8988T (cell line): ENCODE results near the gene TPMT.

Experiments
- DNase-seq: peaks from one replicate; pipeline ENCODE4 v3.0.0; 2011

TPMT gene

DNA sequence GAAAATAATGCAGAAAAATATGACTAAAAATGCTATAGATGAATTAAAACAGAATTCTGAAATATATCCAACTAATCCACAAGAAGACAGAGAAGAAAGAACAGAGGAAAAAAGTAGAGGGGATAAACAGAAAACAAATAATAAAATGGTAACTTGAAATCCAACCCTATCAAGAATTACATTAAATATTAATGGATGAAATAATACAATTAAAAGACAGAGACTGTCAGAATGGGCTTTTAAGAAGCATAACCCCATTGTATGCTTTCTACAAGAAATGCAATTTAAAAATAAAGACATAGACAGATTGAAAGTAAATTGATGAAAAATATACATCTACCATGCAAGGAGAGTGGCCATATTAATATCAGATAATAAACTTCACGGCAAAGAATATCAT lies 47.8 kb downstream of the TPMT start:
- DNase-seq: no peak

DNA sequence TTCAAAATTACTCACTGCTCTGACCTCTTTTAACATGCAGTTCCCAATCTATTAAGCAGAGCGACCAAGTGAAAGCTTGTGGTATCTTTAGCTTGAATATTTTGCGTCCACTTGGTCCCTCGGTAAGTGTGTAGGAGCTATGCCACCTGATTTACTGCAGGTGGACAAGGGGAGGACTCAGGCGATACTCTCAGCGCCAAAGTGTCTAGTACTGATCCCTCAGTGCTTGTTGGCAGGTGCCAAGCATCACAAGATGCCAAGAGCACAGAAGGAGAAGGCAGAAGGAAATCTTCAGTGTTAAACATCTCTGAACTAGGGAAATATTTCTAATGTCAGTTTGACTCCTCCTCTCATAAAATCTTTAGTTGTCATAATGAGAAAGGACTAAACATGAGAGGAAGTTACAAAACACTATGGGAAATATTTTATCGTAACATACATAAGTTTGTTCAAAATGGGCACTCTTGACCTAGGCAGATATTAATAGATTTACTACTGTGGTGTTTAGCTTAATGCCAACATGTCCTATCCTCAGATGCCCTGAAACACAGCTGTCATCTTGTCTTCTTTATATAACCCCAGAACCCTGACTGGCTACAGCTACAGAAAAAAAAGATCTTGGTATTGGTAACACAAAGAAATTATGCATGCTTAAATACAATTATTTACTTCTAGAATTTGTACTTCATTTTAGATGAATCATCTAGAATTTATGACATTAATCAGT lies 51.9 kb downstream of the TPMT start:
- DNase-seq: no peak

DNA sequence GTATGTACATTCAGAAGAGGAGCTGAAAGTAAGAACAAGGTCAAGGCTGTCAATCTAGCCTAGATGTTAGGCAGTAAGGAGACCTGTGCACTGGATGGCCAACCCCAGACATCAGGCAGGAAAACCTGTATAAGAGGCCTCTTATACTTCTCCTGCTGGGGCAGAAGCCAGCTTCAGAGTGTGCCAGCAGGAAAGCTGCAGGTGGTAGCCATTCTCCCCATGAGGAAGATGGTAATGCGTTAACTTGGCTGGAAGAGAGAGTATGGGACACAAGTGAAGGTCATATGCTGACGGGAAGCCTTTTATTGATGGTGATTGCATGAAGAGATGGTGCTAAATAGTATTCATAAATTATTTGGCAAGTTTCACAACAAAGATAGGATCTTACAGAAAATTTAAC lies 53.0 kb downstream of the TPMT start:
- DNase-seq: no peak

DNA sequence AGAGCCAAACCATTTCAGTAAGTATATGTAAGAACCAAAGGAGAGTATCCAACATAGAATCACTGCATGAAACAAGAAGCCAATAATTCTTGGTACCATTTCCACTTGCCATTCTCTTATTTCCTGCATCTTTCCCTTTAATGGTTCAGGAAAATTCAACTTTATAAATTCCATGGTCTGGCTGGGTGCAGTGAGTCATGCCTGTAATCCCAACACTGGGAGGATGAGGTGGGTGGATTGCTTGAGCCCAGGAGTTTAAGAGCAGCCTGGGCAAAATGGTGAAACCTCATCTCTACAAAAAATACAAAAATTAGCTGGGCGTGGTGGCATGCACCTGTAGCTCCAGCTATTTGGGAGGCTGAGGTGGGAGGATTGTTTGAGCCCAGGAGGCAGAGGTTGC lies 53.6 kb downstream of the TPMT start:
- DNase-seq: no peak

DNA sequence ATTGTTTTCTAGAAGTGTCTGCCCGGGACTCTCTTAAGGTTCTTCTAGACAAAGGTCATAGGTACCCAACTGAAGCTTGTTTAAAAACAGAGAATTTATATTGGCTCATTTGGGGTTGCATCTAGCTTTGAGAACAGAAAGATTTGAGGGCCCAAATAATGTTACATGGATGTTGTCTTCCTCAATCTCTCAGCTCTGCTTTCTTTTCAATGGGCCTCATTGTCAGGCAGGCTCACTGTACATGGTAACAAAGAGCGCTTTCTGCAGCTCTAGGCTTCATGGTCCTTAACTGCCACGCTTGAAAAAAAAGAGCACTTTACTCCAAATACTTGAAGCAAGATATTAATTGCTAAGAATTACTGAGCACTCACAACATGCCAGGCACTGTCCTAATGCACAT lies 54.6 kb downstream of the TPMT start:
- DNase-seq: no peak

DNA sequence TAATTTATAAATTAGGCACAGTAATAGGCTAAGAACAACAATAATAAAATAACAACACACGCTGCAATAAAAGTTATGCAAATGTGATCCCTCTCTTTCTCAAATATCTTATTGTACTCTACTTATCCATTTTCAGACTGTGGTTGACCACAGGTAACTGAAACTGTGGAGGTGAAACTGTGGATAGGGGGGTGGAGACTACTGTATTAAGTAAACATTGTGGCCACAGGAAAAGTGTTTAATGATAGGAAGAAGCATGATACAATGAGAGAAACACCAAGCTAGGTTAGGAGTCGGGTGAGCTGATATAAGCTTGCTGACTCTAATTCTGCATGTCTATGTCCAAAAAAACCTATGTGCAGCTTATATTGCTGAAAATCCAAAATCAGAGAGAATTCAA lies 55.4 kb downstream of the TPMT start:
- DNase-seq: no peak

DNA sequence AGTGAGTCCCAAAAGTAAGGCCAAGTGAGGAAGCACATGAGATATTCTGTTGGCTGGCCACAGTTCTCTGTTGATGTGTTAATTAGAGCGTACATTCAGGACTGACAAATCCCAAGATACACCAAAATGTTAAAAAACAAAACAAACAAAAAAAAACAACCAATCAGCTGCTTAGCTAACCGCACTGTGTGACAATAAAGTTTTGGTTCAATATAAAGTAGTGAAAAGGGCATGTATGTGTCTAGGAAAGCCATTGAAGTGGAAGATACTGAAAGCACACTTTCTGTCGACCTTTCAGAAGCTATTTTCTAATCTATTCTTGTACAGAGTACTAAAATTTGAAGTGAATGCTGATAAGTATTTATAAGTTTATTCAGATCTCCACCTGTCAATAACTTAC lies 58.5 kb downstream of the TPMT start:
- DNase-seq: no peak

DNA sequence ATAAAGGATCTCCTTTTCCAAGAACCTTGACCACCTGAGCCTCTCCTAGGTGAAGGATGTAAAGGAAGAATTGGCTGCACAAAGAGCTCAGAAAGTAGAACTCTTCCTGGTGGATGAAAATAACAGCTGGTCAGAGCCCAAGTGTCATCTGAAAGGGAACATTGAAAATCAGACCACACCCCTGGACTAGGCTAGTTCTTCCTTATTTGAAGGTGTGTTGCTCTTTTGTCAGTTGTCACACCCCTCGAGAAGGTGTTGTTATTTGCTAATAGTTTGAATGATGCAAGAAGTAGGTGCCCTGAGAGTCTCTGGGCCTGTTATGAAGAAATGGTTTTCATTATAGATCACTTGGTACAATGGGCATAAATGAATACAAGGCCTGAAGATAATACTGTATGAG lies 63.5 kb downstream of the TPMT start:
- DNase-seq: no peak

DNA sequence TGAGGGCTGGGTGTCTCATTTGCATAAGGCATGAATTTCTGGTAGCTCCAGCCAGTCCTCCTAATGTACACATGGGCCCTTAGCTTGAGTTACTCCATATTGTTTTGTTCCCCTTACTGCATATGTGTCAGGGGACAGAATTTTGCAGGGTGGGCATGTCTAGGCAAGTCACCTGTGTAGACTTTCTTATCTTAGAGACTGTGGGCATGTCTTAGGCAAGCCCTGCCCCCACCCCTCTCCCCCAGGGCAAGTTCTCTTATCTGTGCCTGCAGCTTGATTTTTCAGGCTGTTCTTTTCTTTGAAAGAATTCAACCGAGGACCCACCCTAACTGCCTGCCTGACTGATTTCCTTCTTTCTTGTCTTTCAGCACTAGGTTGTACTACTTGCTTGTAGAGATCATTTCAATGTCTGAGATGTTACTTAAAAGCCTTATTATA lies 64.5 kb downstream of the TPMT start:
- DNase-seq: no peak

DNA sequence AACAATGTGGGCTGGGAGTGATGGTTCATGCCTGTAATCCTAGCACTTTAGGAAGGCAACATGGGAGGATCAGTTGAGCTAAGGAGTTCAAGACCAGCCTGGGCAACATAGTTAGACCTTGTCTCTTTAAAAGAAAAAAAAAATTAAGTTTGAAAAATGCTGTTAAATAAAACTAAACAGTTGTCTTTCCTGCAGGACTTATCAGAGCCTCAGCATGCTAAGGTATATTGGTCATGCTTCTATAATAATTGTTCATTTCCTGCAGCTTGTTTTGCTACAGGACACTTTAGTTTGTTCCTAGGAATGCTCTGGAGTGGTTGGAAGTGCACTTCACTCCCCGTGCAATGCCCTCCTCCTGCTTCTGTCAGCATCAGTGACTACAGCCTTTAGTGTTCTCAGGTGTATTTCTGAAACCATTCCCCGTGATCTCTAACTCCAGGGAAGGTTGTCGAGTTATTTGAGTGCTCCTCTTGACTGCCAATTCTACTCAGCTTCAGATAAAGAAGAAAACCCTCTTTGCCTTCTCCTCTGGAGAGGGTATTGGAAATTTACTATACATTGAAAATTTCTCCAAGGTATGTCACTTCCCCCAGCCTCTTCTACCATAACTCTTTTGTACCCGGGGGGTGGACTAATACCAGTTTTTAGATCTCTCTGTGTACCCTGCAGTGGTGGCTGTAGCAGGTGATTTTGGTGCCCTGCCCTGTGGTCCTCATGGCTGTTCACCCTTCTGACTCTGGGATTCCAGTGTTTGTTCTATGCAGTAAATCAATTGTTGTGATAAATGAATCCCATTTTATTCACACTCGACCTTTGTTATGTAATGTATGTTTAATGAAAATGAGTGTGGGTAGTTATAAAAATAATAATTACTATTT lies 66.2 kb downstream of the TPMT start:
- no peak for DNase-seq

DNA sequence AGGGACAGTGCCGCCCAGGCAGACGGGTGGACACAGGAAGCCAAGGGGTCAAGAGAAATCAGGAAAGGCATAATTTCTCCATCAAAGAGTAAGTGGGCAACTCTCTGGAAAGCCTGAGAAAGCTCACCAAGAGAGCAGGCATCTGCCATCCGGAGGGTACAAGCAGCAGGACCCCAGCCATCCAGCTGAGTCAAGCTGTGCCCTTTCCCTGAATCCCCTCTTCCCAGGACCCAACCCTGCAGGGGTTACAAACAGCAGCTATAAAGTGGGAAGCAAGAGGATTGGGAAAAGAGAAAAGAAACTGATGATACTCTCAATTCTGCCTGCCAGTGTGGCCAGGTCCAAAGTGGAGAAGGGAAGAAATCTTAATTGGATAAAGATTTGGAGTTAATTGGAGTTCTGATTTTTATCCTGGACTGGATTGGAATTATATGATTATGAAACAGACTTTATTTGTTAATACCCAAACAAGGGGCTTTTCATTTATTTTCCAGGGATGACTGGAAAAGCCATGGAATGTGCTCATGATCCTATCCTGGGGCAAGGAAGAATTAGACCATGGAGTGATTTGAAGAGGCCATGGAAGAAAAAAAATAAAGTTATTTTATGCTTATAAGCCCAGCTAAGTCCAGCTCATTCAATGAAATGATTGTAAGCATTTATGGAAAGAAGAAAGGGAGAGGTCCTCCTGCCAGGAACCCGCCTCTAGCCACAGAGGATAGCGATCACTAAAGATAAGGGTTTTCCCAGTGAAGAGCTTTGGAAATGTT lies 67.3 kb downstream of the TPMT start:
- no peak for DNase-seq

DNA sequence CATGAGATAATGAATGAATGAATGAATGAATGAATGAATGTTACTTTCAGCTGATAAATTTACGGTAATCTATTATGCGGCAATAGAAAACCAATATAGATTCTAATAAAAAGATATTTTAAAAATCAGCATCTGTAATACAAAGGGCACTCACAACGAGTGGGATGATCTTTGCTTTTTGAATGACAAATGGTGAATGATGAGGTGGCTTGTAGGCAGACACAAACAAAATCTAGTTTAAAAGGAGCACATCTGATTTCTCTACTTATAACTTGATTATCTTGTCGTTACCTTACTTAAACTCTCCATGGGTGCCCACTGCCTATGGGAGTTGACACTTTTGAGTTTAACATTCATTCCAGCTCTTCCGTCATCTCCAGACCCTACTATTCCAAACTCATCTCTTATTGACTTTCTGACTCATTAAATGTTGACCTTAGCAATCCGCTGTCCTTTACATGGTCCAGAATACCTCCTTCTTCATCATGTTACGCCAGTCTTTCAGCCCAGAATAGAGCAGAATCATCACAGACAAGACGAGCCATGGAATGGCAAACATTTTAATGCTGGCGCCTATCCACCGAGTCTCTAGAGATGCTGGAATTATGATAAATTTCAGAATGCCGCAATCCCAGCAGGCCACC lies 73.7 kb downstream of the TPMT start:
- DNase-seq: no peak

DNA sequence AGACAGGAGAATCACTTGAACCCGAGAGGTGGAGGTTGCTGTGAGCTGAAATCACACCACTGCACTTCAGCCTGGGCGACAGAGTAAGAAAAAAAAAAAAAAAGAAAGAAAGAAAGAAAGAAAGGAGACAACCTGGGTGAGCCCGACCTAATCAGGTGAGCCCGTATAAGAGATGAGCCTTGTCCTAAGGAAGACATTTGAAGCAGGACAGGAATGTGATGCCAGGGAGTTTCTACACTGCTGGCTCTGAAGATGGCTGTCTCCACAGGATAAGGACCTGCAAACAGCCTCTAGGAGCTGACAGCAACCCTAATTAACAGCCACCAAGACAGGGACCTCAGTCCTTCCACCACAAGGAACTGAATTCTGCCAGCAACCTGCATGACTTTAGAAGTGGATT lies 74.3 kb downstream of the TPMT start:
- no peak for DNase-seq

DNA sequence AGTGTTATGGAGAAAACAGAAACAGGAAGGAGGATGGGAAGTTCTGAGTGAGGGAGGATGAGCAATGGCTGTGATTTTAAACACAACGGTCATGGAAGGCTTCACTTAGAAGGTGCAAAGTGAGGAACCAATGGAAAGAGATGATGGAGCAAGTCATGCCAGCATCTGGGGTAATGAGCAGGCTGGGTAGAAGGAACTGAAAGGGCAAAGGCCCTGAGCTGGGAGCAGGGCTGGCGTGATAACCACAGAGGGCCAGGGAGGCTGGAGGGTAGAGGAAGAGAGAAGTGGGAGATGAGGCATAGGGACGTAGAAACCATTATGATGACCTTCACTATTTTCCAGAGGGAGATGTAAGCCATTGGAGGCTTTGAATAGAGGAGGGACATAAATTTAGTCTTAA lies 76.0 kb downstream of the TPMT start:
- DNase-seq: no peak
